Effector memory CD4-positive, alpha-beta T cell (primary cell): ENCODE results near the gene TIMM29.

Experiments
- DNase-seq, 3 donors: peaks; one replicate each; pipeline ENCODE4 v3.0.0-alpha.2; 2020
- H3K27ac ChIP-seq: 2 replicates; pipeline ENCODE4 v1.7.0; 2013; ENCODE audit warnings: mild to moderate bottlenecking, low read length, moderate library complexity; ENCODE audit not compliant: insufficient read depth, poor library complexity, severe bottlenecking
- H3K27me3 ChIP-seq: replicated peaks from 2 replicates; pipeline ENCODE4 v1.7.0; 2013; ENCODE audit warnings: mild to moderate bottlenecking, low read length; ENCODE audit not compliant: insufficient read depth, control insufficient read depth, poor library complexity, severe bottlenecking
- H3K36me3 ChIP-seq: 2 replicates; pipeline ENCODE4 v1.7.0; 2013; ENCODE audit warnings: mild to moderate bottlenecking, low read length, moderate library complexity; ENCODE audit not compliant: control insufficient read depth, insufficient read depth
- H3K4me1 ChIP-seq: 2 replicates; pipeline ENCODE4 v1.7.0; 2013; ENCODE audit warnings: low read length, mild to moderate bottlenecking; ENCODE audit not compliant: control insufficient read depth, insufficient read depth, poor library complexity, severe bottlenecking
- H3K4me3 ChIP-seq: 2 replicates; pipeline ENCODE4 v1.7.0; 2013; ENCODE audit warnings: low read length, low read depth, mild to moderate bottlenecking; ENCODE audit not compliant: insufficient read depth, poor library complexity, severe bottlenecking
- H3K9me3 ChIP-seq: 2 replicates; pipeline ENCODE4 v1.7.0; 2013; ENCODE audit warnings: mild to moderate bottlenecking, low read length, moderate library complexity; ENCODE audit not compliant: control insufficient read depth
- total RNA-seq, 3 donors: gene quantifications; one replicate each; lab custom pipeline; 2026; lab: John Stamatoyannopoulos, UW

TIMM29 gene
- total RNA-seq = 16.8 to 21.4 (median 17.8) reads per million in 3 donors

DNA sequence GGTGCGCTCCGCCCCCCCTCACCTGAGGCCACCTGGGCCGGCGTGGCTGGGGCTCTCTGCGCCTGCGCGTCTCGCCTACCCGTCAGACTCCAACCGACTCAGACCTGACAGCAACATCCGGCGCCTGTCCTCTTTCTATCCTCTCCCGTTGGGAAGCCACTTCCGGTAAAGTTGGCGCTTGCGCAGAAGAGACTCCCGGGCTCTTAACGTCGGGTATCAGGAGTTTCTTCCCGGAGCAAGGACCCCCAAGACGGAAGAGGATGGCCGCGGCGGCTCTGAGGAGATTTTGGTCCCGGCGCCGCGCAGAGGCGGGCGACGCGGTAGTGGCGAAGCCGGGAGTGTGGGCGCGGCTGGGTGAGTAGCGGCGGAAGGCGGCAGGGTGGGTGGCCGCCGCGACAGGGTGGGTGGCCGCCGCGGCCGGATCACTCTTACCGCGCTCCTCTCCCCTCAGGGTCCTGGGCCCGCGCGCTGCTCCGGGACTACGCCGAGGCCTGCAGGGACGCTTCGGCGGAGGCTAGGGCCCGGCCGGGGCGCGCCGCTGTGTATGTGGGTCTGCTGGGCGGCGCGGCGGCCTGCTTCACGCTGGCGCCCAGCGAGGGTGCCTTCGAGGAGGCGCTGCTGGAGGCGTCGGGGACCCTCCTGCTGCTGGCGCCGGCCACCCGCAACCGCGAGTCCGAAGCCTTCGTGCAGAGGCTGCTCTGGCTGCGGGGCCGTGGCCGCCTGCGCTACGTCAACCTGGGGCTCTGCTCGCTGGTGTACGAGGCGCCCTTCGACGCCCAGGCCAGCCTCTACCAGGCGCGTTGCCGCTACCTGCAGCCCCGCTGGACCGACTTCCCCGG lies at the start of gene TIMM29, which contains the start of gene YIPF2:
TSS of gene TIMM29 (plus strand) at position 249 of the 839 bp plus-strand sequence. CDS start at position 261, 12 bp downstream.
TSS of gene YIPF2 (minus strand) at position 77 of the 839 bp plus-strand sequence. CDS start 229 bp downstream, outside the sequence.
- peak within 1 kb of the TSS; percentile 75 for H3K27ac ChIP-seq
- H3K4me3 ChIP-seq = peak within 1 kb of the TSS; percentile 69
- DNase-seq = peak; percentile 87 to 91 (median 87)
- H3K4me1 ChIP-seq = peaks cover 15% of the 10 kb centered on the region
- H3K27me3 ChIP-seq = no peaks in the 10 kb centered on the region
- H3K36me3 ChIP-seq = peaks cover 14% of the 10 kb centered on the region
- no peaks in the 10 kb centered on the region for H3K9me3 ChIP-seq

DNA sequence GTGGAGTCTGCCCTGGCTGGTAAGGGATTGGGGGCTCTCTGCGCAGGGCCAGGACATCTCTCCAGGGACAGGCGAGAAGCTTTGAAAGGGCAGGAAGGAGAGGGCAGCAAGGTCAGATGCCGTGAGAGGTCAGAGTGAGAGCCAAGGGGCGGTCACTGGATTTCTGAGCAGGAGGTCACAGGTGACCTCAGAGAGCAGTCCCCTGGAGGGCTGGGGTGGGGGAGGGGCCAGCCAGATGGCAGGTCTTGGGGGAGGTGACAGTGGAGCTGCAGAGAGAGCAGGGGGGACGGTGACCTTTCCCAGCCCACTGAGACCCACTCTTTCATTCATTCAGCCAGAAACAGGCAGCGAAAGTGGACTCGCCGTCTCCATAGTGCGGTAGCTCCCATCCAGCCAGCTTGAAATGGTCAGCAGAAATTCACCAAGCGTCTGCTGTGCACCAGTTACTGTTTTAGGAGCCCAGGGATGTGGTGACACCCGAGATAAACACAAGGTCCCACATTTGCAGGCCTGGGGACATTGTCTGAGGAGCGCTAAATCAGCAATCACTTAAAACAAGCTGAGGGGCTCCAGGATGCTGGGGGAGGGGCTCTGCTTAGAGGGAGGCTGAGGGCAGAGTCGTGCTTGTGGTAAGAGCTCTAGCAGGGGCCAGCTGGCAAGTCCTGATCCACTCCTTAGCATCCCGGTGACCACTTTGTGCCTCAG lies 47.1 kb upstream of the TIMM29 start:
- no peak for DNase-seq
- H3K4me1 ChIP-seq = peaks cover 3% of the 10 kb centered on the region
- no peak overlapping the region for H3K27ac ChIP-seq
- no peak overlapping the region for H3K4me3 ChIP-seq
- no peaks in the 10 kb centered on the region for H3K36me3 ChIP-seq
- no peaks in the 10 kb centered on the region for H3K27me3 ChIP-seq
- H3K9me3 ChIP-seq = no peaks in the 10 kb centered on the region

DNA sequence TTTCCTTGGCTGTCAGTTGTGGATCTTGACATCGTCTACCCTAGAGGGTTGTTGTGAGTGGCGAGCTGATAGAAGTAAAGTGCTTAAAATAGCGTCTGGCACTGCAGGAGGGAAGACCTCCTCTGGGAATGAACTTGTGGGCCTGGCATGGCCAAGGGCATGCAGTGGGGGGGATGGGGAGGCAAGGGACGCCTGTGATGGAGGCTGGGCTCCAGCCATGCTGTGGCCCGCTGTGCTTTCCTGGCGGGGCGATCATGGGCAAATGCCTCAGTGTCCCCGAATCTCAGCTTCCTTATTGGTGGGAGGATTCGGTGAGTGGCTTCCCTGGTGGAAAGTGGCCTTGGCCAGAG lies 46.5 kb upstream of the TIMM29 start:
- H3K36me3 ChIP-seq = no peaks in the 10 kb centered on the region
- DNase-seq = no peak
- H3K4me3 ChIP-seq = no peak overlapping the region
- no peaks in the 10 kb centered on the region for H3K27me3 ChIP-seq
- H3K27ac ChIP-seq = no peak overlapping the region
- H3K9me3 ChIP-seq = no peaks in the 10 kb centered on the region
- H3K4me1 ChIP-seq = peaks cover 3% of the 10 kb centered on the region

DNA sequence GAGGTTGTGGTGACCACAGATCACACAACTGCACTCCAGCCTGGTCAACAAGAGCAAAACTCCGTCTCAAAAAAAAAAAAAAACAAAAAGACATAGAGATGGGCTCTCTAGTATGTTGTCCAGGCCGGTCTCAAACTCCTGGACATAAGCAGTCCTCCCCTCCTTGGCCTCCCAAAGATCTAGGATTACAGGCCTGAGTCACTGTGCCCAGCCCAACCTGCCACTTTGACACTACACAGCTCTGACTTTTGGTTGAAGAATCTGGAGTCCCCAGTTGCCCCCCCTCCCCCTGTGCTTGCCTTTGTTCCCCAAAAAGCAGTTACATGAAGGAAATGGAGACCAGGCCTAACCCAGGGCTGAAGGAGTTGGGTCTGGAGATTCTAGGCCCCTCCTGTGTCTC lies 44.3 kb upstream of the TIMM29 start:
- no peaks in the 10 kb centered on the region for H3K27me3 ChIP-seq
- H3K9me3 ChIP-seq = no peaks in the 10 kb centered on the region
- no peaks in the 10 kb centered on the region for H3K4me1 ChIP-seq
- no peaks in the 10 kb centered on the region for H3K36me3 ChIP-seq
- no peak for DNase-seq
- no peak overlapping the region for H3K4me3 ChIP-seq
- no peak overlapping the region for H3K27ac ChIP-seq

DNA sequence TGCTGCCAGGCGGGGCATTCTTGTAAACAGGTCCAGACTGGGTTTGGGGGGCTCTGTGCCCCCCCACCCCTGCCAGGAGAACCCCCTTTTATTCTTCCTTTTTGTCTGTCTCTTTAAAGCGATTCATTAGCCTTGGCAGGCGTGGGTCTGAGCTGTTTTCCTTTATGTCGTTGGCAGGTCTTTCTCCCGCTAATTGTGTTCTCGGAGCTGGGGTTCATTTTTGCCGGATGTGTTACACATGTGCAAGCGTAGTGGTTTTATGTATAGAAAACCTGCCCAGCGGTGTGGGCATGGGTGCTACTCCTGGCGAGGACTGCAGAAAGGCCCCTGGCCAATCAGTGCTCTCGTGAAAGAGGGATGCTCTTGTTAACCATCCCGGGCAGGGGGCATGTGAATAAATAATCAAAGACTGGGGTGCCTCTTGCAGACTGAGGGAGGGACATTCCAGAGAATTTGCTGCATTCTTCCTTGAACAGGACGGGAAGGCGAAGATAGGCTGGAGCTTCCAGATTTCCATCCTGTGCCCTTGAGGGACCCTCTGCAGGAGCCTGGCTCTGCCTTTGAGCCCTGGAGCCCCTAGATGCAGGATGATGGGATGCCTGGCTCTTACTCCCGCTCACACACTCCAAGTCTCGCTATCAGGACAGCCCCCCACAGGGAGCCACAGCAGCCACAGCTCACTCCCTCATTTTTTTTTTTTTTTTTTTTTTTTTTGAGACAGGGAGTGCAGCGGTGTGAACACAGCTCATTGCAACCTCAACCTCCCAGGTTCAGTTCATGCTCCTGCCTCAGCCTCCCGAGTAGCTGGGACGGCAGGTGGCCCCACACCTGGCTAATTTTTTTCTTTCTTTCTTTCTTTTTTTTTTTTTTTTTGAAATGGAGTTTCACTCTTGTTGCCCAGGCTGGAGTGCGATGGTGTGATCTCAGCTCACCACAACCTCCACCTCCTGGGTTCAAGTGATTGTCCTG lies 43.1 kb upstream of the TIMM29 start:
- no peaks in the 10 kb centered on the region for H3K36me3 ChIP-seq
- no peak overlapping the region for H3K4me3 ChIP-seq
- DNase-seq = no peak
- no peak overlapping the region for H3K27ac ChIP-seq
- no peaks in the 10 kb centered on the region for H3K9me3 ChIP-seq
- no peaks in the 10 kb centered on the region for H3K27me3 ChIP-seq
- H3K4me1 ChIP-seq = no peaks in the 10 kb centered on the region

DNA sequence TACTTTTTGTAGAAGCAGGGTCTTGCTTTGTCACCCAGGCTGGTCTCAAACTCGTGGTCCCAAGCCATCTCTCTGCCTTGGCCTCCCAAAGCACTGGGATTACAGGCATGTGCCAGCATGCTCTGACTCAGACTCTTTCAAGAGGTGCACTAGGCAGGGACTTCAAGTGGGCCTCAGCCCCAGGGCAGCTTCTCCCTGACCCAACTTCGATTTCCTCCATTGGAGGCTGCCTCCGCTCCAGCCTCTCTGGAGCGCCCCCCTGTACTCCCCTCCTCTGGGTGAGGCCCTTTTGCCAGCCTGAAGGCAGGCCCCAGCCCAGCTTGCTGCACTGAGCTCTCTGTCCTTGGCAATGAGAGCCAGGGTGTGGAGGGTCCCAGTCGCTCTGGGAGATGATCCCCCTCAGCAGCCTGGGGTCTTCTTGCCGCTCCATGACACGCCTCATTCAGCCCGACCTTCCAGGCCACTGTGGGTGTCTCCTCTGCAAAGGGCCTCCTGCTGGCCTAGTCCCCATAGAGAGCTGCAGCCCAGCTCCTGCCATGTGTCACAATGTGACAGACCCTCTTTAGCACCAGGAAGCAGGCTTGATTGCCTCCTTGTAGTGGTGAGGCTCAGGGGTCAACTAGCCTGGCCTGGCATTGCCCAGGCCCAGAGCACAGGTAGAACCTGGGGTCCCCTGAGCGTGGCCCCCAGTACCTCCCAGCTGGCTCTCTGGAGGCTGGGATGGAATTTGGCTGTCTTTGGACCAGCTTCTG lies 40.8 kb upstream of the TIMM29 start:
- no peaks in the 10 kb centered on the region for H3K9me3 ChIP-seq
- no peak overlapping the region for H3K4me3 ChIP-seq
- no peak overlapping the region for H3K27ac ChIP-seq
- H3K36me3 ChIP-seq = no peaks in the 10 kb centered on the region
- no peaks in the 10 kb centered on the region for H3K4me1 ChIP-seq
- no peak for DNase-seq
- no peaks in the 10 kb centered on the region for H3K27me3 ChIP-seq

DNA sequence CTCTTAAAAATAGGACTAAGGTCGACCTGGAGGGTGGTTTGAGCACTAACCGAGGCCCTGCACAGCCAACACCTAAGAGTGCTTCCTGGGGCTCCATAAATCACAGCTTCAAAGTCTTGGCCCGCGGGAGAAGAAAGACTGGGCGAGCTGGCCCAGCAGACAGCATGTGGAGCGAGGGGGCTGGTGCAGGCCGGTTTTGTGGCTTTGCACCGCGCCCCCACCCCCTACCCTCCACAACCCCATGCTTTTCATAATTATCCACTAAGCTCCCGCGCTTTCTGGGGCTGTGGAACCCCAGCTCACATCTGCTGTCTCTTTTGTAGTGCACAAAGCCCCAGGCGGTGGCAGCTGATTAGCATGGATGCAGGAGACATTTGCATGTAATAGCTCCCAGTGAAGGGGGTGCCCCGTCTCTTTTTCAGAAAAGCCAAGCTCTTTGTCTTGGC lies 40.2 kb upstream of the TIMM29 start:
- no peak for DNase-seq
- no peaks in the 10 kb centered on the region for H3K4me1 ChIP-seq
- no peaks in the 10 kb centered on the region for H3K27me3 ChIP-seq
- no peaks in the 10 kb centered on the region for H3K36me3 ChIP-seq
- H3K9me3 ChIP-seq = no peaks in the 10 kb centered on the region
- H3K27ac ChIP-seq = no peak overlapping the region
- no peak overlapping the region for H3K4me3 ChIP-seq

DNA sequence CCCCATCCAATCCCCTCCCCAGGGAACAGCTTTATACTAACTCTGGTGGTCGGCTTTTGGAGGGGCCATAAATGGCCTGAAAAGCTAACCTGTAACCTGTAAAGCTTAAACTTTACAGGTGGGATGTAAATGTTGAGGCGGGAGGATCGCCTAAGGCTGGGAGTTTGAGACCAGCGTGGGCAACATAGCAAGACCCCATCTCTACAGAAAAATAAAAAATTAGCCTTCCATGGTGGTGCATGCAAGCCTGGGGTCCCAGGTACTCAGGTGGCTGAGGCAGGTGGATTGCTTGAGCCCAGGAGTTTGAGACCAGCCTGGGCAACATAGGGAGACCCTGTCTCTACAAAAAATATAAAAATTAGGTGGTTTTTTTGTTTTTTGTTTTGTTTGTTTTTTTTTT lies 38.7 kb upstream of the TIMM29 start:
- no peak overlapping the region for H3K4me3 ChIP-seq
- H3K9me3 ChIP-seq = no peaks in the 10 kb centered on the region
- H3K36me3 ChIP-seq = no peaks in the 10 kb centered on the region
- no peak for DNase-seq
- H3K27ac ChIP-seq = no peak overlapping the region
- H3K27me3 ChIP-seq = no peaks in the 10 kb centered on the region
- no peaks in the 10 kb centered on the region for H3K4me1 ChIP-seq

DNA sequence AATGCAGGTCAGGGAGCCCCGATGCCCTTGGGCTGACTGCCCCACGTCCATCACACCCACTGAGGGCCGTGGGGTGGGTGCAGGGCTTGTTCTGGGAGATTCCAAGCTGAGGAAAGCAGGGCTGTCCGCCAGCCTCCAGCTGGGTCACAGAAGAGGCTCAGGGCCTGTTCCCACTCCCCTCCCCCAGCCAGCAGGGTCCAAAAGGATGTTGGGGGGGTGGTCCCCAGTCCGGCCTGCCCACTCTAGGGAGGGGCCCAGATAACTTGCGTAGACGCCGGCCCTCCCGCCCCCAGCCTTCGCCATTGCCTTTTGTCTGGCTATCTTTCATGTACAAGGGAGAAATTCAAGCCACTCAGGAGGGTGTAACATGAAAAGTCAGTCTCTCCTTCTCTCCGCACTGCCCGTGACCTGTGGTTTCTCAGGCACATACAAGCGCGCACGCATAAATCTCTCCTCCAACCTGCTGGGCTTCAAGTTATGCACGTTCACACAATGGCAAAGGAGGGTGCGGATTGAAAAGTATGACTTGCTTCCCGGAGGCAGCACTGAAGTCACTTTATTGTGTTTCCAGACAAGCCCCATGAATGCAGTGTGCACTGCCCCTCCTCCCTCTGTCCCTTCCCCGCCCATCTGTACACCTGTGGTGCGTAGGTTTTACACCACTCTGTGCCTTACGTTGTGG lies 37.1 kb upstream of the TIMM29 start:
- Histone ChIP-seq H3K4me3 (no peak overlapping the region), H3K9me3 (no peaks in the 10 kb centered on the region), H3K27me3 (no peaks in the 10 kb centered on the region), H3K4me1 (no peaks in the 10 kb centered on the region), H3K36me3 (no peaks in the 10 kb centered on the region), H3K27ac (no peak overlapping the region)
- no peak for DNase-seq
